Heart left ventricle (tissue), 16 donors: ENCODE data around the gene PLAC8. TPM values are rescaled to one million over a fixed set of nuclear protein-coding genes. Genes with fewer than 3 reads are reported as not detected.

Source experiments
- ATAC-seq, 4 donors: fragments of 200-7000 bp; cut with Tn5 transposase; one replicate each; pipeline ENCODE4 v1.9.1; 2020 to 2022; ENCODE audit warnings: moderate library complexity in 4 of 4, mild to moderate bottlenecking in 3 of 4, moderate number of reproducible peaks in 1 of 4
- DNase-seq, 5 donors: peaks; one replicate each; pipeline ENCODE4 v3.0.0-alpha.2; 2020
- H3K27ac ChIP-seq, 12 donors: fragments of 200-600 bp; sonication (generic) in 4 of 12; one replicate each; pipeline versions ENCODE4 v1.5.0 to v1.8.0; 2016 to 2022; ENCODE audit warnings: mild to moderate bottlenecking in 2 of 12
- H3K27me3 ChIP-seq, 9 donors: fragments of 200-600 bp; sonication (generic) in 2 of 9; one replicate each; pipeline versions ENCODE4 v1.5.1 to v1.8.0; 2016 to 2022; ENCODE audit warnings: mild to moderate bottlenecking in 3 of 9
- H3K36me3 ChIP-seq, 9 donors: fragments of 200-600 bp; sonication (generic) in 2 of 9; one replicate each; pipeline versions ENCODE4 v1.5.0 to v1.8.0; 2018 to 2022; ENCODE audit warnings: mild to moderate bottlenecking in 2 of 9
- H3K4me1 ChIP-seq, 12 donors: fragments of 200-600 bp; sonication (generic) in 4 of 12; one replicate each; pipeline versions ENCODE4 v1.5.0 to v1.8.0; 2016 to 2022; ENCODE audit warnings: mild to moderate bottlenecking in 3 of 12
- H3K4me3 ChIP-seq, 12 donors: fragments of 200-600 bp; sonication (generic) in 4 of 12; one replicate each; pipeline versions ENCODE4 v1.5.0 to v1.8.0; 2017 to 2022; ENCODE audit warnings: mild to moderate bottlenecking in 9 of 12, moderate library complexity in 4 of 12
- H3K9me3 ChIP-seq, 12 donors: fragments of 200-600 bp; sonication (generic) in 4 of 12; one replicate each; pipeline versions ENCODE4 v1.5.0 to v1.8.0; 2016 to 2022; ENCODE audit warnings: mild to moderate bottlenecking in 1 of 12
- POLR2A ChIP-seq, 2 donors: fragments of 450-650 bp; IDR thresholded peaks; one replicate each; pipeline ENCODE4 v1.6.1; 2017; ENCODE audit warnings: antibody characterized with exemption in 2 of 2, mild to moderate bottlenecking in 2 of 2, moderate library complexity in 2 of 2
- WGBS, 4 donors: extraction: QIAGEN DNeasy Blood & Tissue Kit in 2 of 4; methylation state at CpG; one replicate each; pipeline versions ENCODE4 v1.1.5 to v1.1.7; 2013 to 2018; 5-methylcytosine and 5-hydroxymethylcytosine counted together
- intact Hi-C, 10 donors: fragments of 100-400 bp; cut with DNase I; formaldehyde crosslinking; loops; one replicate each; pipeline versions ENCODE4 v1.11.1 to v1.14.2; 2022
- polyA plus RNA-seq, 2 donors: library from polyadenylated mRNA; stranded (reverse); fragments of 200-250 nt; gene quantifications; one replicate each; pipeline ENCODE4 v1.2.3, GENCODE V29; 2013
- total RNA-seq, 9 donors: library from RNA; depleted of rRNA in 2 of 9; stranded (reverse); fragments of >200 nt in 2 of 9; fragmentation: NEBNext Ultra II Directional in 3 of 9; extraction: Animal tissue kit (Norgen Biotek cat#: 25700) in 3 of 9; gene quantifications; one replicate each; pipeline versions ENCODE4 v1.1.0 to v1.2.4, GENCODE V29; 2016 to 2023
- TF ChIP-seq, protein P1 (sequence below), 12 donors: fragments of 200-600 bp; sonication (generic) in 4 of 12; IDR thresholded peaks; one replicate each; pipeline versions ENCODE4 v1.5.0 to v1.8.0; 2018 to 2022; ENCODE audit warnings: antibody characterized with exemption in 12 of 12, mild to moderate bottlenecking in 5 of 12
- donor health status: ischemic (EF 13 %, LVEDD 7.1; RV severe dilation, severe dysfunction).
- donor health status: healthy with polysubstance abuse.
- donor health status: DM: no; HTN: yes; CAD: no.
- donor health status: DM: no; HTN: no; CAD: no.
- donor health status: ischemic (EF 25% LVEDD 6.9; RV normal size, moderate dysfunction).
- donor health status: ischemic (EF 25% LVEDD 5.7; RV mildly dilated, moderate dysfunction).
- donor health status: healthy.
- donor health status: DM: yes; HTN: yes; CAD: no.
- donor health status: ischemic (EF 35%, LVEDD 5.7; RV mildly dilated, moderate dysfunction).
- donor health status: nonischemic (EF 11% LVEDD 7.7; RV severe dilation, severe dysfunction).
- donor health status: DM: yes; HTN: yes; CAD: no.
- donor health status: PGD.
- donor health status: ischemic (EF 29% LVEDD 5.4; RV normal size, mild dysfunction).
- donor health status: nonischemic (EF 23%, LVEDD 6.1; RV moderate dilation, normal function).

PLAC8 gene
- total and polyA plus RNA-seq, 11 donors = 0.31 to 11.3 (median 0.79) TPM; not detected in 2

DNA sequence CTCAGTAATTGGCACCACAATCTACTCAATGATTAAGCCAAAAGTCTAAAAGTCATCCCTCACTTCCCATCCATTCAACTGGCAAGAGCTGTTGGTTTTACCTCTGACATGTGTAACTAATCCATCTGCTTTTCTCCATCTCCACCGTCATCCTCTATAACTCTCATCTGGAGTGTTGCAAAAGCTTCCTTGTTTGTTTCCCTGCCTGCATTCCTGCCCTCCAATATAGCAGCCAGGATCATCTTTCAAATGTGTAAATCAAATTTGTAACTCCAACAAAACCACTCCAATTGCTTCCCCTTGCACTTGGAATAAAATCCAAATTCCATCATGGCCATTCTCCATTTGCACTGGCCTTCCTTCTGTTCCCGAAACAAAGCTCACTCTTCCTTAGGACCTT, 4.3 kb upstream of the PLAC8 start:
- no peak for DNase-seq
- Histone ChIP-seq H3K36me3 (no peaks in the 10 kb centered on the region), H3K27ac (no peak overlapping the region), H3K4me1 (peaks cover 0 to 15% (median 0%) of the 10 kb centered on the region in 12 donors), H3K27me3 (peaks cover 0 to 5% (median 0%) of the 10 kb centered on the region in 9 donors), H3K9me3 (peaks cover 0 to 6% (median 0%) of the 10 kb centered on the region in 12 donors), H3K4me3 (no peak overlapping the region)
- intact Hi-C loops = no loop called here
- ATAC-seq = no peak
- TF ChIP-seq, protein P1, sequence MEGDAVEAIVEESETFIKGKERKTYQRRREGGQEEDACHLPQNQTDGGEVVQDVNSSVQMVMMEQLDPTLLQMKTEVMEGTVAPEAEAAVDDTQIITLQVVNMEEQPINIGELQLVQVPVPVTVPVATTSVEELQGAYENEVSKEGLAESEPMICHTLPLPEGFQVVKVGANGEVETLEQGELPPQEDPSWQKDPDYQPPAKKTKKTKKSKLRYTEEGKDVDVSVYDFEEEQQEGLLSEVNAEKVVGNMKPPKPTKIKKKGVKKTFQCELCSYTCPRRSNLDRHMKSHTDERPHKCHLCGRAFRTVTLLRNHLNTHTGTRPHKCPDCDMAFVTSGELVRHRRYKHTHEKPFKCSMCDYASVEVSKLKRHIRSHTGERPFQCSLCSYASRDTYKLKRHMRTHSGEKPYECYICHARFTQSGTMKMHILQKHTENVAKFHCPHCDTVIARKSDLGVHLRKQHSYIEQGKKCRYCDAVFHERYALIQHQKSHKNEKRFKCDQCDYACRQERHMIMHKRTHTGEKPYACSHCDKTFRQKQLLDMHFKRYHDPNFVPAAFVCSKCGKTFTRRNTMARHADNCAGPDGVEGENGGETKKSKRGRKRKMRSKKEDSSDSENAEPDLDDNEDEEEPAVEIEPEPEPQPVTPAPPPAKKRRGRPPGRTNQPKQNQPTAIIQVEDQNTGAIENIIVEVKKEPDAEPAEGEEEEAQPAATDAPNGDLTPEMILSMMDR (IDR thresholded peaks at IDR 0.05) = no peak
- TF ChIP-seq POLR2A (IDR thresholded peaks at IDR 0.05) = no peak
- WGBS, 4 donors = 80 to 87% (median 87%) methylated on average over 2 of the region's 2 CpGs

DNA sequence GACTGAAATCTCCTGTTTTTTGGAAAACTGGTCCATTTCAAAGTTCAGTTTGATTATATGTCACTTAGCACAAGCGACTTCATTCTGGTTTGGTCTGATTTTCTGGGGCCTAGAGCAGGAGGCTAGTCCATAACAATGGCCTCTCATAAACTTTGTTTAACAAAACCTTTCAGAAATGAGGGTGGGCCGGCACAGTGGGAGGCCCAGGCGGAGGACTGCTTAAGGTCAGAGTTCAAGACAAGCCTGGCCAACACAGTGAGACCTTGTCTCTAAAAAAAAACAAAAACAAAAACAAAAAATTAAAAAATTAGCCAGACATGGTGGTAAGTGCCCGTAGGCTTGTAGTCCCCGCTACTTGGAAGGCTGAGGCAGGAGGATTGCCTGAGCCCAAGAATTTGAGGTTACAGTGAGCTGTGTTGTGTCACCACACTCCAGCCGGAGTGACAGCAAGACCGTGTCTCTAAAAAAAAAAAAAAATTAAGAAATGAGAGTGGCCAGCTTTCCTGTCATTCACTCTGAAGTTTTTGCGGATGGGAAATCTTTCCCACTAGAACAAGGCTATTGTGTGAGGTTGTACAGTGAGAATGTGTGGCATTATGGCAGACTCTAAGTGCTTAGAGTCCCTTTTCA, 1.2 kb upstream of the PLAC8 start:
- intact Hi-C loops = no loop called here
- H3K27ac ChIP-seq = peak overlapping the region in 1 of 12 donors; percentile 91
- TF ChIP-seq POLR2A (IDR thresholded peaks at IDR 0.05) = no peak
- TF ChIP-seq, protein P1 (IDR thresholded peaks at IDR 0.05) = no peak
- peaks cover 0 to 32% (median 0%) of the 10 kb centered on the region in 12 donors for H3K4me1 ChIP-seq
- H3K27me3 ChIP-seq = peaks cover 0 to 5% (median 0%) of the 10 kb centered on the region in 9 donors
- no peak overlapping the region for H3K4me3 ChIP-seq
- 74 to 77% (median 75%) methylated on average over 8 of the region's 8 CpGs for WGBS, 4 donors
- H3K9me3 ChIP-seq = no peaks in the 10 kb centered on the region
- no peak for DNase-seq
- H3K36me3 ChIP-seq = no peaks in the 10 kb centered on the region
- ATAC-seq = no peak

DNA sequence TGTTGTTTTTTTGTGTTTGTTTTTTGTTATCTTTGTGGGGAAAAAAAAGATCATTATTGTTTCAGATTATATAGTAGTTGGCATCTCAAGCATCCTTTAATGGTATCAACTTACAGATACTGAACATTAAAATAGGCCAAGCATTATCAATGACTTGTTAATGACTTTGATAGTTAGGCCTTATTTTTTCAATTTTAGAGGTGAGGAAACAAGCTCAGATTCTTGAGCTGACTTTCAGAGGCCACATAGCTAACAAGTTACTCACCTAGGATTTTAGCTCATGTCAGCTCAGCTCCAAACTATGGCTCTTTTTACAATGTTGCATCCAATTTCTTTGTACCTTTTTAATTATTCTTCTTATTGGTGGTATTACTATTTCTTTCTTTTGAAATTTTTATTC, 471 bp upstream of the PLAC8 start:
- ATAC-seq (no peak), DNase-seq (no peak)
- TF ChIP-seq POLR2A (IDR thresholded peaks at IDR 0.05) = no peak
- TF ChIP-seq, protein P1 (IDR thresholded peaks at IDR 0.05) = no peak
- intact Hi-C loops = no loop called here
- no peaks in the 10 kb centered on the region for H3K36me3 ChIP-seq
- H3K9me3 ChIP-seq = no peaks in the 10 kb centered on the region
- H3K4me1 ChIP-seq = peaks cover 0 to 40% (median 0%) of the 10 kb centered on the region in 12 donors
- H3K27ac ChIP-seq = peak overlapping the region in 1 of 12 donors; percentile 91
- no peak overlapping the region for H3K4me3 ChIP-seq
- peaks cover 0 to 5% (median 0%) of the 10 kb centered on the region in 9 donors for H3K27me3 ChIP-seq

DNA sequence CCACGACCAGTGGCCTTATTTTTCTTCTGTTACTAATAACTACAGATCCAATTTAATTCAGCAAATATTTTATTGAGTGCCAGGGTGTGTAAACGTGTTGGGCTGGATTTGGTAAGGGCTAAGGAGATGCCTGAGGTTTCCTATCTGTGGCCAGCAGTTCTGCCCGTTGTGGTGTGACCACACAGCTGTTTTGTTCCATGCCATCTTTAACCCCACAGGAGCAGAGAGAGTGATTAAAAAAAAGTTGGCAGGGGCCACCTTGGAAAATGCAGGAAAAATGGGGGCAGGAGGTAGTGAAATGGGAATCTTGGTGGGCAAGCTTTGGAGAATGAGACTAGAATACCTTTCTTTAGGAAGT, 1.1 kb downstream of the PLAC8 start:
- Histone ChIP-seq H3K27me3 (peaks cover 0 to 13% (median 0%) of the 10 kb centered on the region in 9 donors), H3K36me3 (no peaks in the 10 kb centered on the region), H3K4me1 (peaks cover 0 to 36% (median 5%) of the 10 kb centered on the region in 12 donors), H3K27ac (peak overlapping the region in 1 of 12 donors; percentile 91), H3K4me3 (peak overlapping the region in 1 of 12 donors; percentile 75), H3K9me3 (no peaks in the 10 kb centered on the region)
- TF ChIP-seq, protein P1 (IDR thresholded peaks at IDR 0.05) = no peak
- TF ChIP-seq POLR2A (IDR thresholded peaks at IDR 0.05) = no peak
- ATAC-seq (no peak), DNase-seq (no peak)
- WGBS, 4 donors = 49 to 64% (median 59%) methylated on average over 3 of the region's 3 CpGs
- intact Hi-C loops = no loop called here
